Left renal pelvis (tissue), 4 donors: ENCODE results near the gene RNF144B. TPM values are rescaled to one million over a fixed set of nuclear protein-coding genes. Genes with fewer than 3 reads are reported as not detected.
"Not testable (repeated sequence)": the region's sequence is repeated elsewhere in the genome, so short reads cannot be mapped to it uniquely, and the experiment has no call there.

Experiments used
- DNase-seq, 4 donors: peaks; one replicate each; pipeline ENCODE4 v3.0.0-alpha.2; 2013; ENCODE audit warnings: low read depth in 4 of 4, low spot score in 3 of 4
- polyA plus RNA-seq, 4 donors: library from polyadenylated mRNA; unstranded; fragments of 120-200 nt; gene quantifications; one replicate each; pipeline ENCODE4 v1.2.1, GENCODE V29; 2013; ENCODE audit not compliant: insufficient read length in 4 of 4

The RNF144B gene
- polyA plus RNA-seq, 4 donors: 1.7 to 19.5 (median 18.7) TPM

- DNase-seq: no peak
Measured at GRCh38 chr6:18405477-18406293, 18.5 kb downstream of the RNF144B start.

- no peak for DNase-seq
Measured at GRCh38 chr6:18406955-18407749, 20.0 kb downstream of the RNF144B start.

GRCh38 chr6:18409602-18410001 lies 22.5 kb downstream of the RNF144B start:
- not testable (repeated sequence) for DNase-seq

GRCh38 chr6:18410412-18410811 lies 23.3 kb downstream of the RNF144B start:
- no peak for DNase-seq

GRCh38 chr6:18412068-18412467 lies 24.9 kb downstream of the RNF144B start:
- DNase-seq: no peak

GRCh38 chr6:18412644-18413043 lies 25.5 kb downstream of the RNF144B start:
- DNase-seq: no peak

GRCh38 chr6:18413381-18413780 lies 26.2 kb downstream of the RNF144B start:
- no peak for DNase-seq

GRCh38 chr6:18414116-18414515 lies 27.0 kb downstream of the RNF144B start:
- no peak for DNase-seq

- DNase-seq: no peak
Measured at GRCh38 chr6:18415207-18415606, 28.1 kb downstream of the RNF144B start.

GRCh38 chr6:18415671-18416340 lies 28.7 kb downstream of the RNF144B start:
- DNase-seq: no peak

GRCh38 chr6:18416341-18416679 lies 29.2 kb downstream of the RNF144B start:
- DNase-seq: no peak

- DNase-seq: no peak
Measured at GRCh38 chr6:18420328-18420727, 33.2 kb downstream of the RNF144B start.

GRCh38 chr6:18422136-18422535 lies 35.0 kb downstream of the RNF144B start:
- no peak for DNase-seq

GRCh38 chr6:18423426-18423825 lies 36.3 kb downstream of the RNF144B start:
- no peak for DNase-seq

- DNase-seq: no peak
Measured at GRCh38 chr6:18424201-18424600, 37.1 kb downstream of the RNF144B start.

GRCh38 chr6:18425218-18425617 lies 38.1 kb downstream of the RNF144B start:
- no peak for DNase-seq

- DNase-seq: no peak
Measured at GRCh38 chr6:18427296-18427695, 40.1 kb downstream of the RNF144B start.

GRCh38 chr6:18429655-18430297 lies 42.6 kb downstream of the RNF144B start:
- no peak for DNase-seq

GRCh38 chr6:18431581-18431980 lies 44.4 kb downstream of the RNF144B start:
- no peak for DNase-seq

GRCh38 chr6:18432180-18432579 lies 45.0 kb downstream of the RNF144B start:
- no peak for DNase-seq

- DNase-seq: no peak
Measured at GRCh38 chr6:18432619-18433018, 45.5 kb downstream of the RNF144B start.
